ENCODE measurements around the gene PRKCH.

GRCh38 chr14:61513986-61514830 is 192.8 kb downstream of the PRKCH start:
- TF ChIP-seq CTCF (IDR thresholded peaks at IDR 0.05) (no peak), POLR2A (IDR thresholded peaks at IDR 0.05) (no peak)

All from body of pancreas (tissue), 4 donors.